GM10266 (cell line): ENCODE measurements around the gene CYP2D6.
"Not testable (repeated sequence)": the region's sequence is repeated elsewhere in the genome, so short reads cannot be mapped to it uniquely, and the experiment has no call there.

ENCODE experiments used
- DNase-seq: peaks from one replicate; pipeline ENCODE4 v3.0.0; 2012; ENCODE audit errors: extremely low spot score
- TF ChIP-seq, protein P1 (sequence below): IDR thresholded peaks from 2 replicates; pipeline ENCODE4 v1.5.1; 2012; ENCODE audit warnings: mild to moderate bottlenecking, low read depth; ENCODE audit not compliant: control insufficient read depth, insufficient read depth; ENCODE audit errors: missing control alignments

CYP2D6 gene

DNA sequence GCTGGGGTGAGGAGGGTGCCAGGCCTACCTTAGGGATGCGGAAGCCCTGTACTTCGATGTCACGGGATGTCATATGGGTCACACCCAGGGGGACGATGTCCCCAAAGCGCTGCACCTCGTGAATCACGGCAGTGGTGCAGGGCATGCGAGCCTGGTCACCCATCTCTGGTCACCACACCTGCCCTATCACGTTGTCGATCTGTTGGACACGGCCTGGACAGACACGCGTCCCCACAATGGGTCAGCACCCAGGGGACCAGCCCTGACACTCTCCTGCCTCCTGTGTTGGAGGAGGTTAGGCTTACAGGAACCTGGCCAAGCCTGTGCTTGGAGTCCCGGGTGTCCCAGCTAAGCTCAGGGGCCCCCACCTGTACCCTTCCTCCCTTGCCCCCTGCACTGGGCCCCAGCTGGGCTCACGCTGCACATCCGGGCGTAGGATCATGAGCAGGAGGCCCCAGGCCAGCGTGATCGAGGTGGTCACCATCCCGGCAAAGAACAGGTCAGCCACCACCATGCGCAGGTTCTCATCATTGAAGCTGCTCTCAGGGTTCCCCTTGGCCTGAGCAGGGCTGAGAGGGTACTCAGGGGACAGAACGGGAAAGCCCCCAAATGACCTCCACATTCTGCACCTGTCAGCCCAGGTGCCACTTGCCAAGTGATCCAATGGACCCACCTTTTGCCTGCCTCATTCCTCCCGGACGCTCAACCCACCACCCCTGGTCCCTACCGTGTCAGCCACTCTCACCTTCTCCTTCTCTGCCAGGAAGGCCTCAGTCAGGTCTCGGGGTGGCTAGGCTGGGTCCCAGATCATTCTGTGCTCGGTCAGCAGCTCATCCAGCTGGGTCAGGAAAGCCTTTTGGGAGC lies 20.3 kb upstream of the CYP2D6 start:
- TF ChIP-seq, protein P1, sequence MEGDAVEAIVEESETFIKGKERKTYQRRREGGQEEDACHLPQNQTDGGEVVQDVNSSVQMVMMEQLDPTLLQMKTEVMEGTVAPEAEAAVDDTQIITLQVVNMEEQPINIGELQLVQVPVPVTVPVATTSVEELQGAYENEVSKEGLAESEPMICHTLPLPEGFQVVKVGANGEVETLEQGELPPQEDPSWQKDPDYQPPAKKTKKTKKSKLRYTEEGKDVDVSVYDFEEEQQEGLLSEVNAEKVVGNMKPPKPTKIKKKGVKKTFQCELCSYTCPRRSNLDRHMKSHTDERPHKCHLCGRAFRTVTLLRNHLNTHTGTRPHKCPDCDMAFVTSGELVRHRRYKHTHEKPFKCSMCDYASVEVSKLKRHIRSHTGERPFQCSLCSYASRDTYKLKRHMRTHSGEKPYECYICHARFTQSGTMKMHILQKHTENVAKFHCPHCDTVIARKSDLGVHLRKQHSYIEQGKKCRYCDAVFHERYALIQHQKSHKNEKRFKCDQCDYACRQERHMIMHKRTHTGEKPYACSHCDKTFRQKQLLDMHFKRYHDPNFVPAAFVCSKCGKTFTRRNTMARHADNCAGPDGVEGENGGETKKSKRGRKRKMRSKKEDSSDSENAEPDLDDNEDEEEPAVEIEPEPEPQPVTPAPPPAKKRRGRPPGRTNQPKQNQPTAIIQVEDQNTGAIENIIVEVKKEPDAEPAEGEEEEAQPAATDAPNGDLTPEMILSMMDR = no peak

DNA sequence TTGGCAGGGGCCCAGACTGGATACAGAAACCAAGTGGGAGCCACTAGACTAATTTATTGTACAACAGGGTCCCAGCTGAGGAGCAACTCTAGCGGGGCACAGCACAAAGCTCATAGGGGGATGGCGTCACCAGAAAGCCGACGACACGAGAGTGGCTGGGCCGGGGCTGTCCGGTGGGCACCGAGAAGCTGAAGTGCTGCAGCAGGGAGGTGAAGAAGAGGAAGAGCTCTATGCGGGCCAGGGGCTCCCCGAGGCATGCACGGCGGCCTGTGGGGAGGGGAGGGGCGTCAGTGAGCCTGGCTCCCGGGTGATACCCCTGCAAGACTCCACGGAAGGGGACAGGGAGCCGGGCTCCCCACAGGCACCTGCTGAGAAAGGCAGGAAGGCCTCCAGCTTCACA lies 19.2 kb upstream of the CYP2D6 start:
- DNase-seq = not testable (repeated sequence)

More for the DNA sequence above, 20.3 kb upstream of the CYP2D6 start:
- no peak for DNase-seq

DNA sequence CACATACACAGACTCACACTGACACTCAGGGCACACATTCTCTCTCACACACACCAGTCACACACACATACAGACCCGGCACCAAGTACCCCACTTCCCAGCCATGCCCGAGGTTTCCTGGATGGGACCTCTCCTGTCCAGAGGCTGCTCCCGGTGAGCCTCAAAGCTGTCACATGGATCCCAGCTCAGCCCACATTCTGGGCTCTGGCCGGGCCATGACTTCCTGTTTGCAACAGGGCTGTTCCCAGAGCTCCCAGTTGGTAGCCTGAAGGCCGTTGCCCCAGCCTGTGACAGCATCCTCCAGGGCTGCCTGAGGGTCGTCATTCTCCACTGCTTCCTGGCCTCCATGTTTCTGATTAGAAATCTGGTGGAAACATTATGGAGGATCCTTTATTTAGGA lies 14.6 kb upstream of the CYP2D6 start:
- TF ChIP-seq, protein P1 = no peak
- DNase-seq = no peak

DNA sequence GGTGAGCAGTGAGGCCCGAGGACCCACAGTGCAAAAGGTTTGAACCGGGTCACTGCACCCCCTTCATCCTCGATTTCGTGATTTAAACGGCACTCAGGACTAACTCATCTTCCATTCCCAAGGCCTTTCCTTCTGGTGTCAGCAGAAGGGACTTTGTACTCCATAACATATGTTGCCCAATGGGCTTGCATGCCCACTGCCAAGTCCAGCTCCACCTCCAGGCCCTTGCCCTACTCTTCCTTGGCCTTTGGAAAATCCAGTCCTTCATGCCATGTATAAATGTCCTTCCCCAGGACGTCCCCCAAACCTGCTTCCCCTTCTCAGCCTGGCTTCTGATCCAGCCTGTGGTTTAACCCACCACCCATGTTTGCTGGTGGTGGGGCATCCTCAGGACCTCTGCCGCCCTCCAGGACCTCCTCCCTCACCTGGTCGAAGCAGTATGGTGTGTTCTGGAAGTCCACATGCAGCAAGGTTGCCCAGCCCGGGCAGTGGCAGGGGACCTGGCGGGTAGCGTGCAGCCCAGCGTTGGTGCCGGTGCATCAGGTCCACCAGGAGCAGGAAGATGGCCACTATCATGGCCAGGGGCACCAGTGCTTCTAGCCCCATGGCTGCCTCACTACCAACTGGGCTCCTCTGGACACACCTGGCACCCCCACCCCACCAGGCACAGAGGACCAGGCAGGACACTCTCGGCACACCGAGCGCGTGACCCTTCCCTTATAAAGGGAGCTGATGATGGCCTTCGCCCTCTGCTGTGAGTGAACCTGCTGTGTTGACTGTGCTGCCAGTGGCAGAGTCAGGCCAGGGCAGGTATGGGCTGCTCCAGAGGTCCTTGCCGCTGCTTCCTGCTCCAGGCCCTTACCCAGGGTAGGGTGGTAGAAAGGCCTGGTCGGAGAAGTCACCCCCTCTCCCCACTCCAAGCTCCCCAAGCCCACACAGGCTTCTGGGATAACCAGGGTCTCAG lies 13.5 kb upstream of the CYP2D6 start:
- DNase-seq = not testable (repeated sequence)

DNA sequence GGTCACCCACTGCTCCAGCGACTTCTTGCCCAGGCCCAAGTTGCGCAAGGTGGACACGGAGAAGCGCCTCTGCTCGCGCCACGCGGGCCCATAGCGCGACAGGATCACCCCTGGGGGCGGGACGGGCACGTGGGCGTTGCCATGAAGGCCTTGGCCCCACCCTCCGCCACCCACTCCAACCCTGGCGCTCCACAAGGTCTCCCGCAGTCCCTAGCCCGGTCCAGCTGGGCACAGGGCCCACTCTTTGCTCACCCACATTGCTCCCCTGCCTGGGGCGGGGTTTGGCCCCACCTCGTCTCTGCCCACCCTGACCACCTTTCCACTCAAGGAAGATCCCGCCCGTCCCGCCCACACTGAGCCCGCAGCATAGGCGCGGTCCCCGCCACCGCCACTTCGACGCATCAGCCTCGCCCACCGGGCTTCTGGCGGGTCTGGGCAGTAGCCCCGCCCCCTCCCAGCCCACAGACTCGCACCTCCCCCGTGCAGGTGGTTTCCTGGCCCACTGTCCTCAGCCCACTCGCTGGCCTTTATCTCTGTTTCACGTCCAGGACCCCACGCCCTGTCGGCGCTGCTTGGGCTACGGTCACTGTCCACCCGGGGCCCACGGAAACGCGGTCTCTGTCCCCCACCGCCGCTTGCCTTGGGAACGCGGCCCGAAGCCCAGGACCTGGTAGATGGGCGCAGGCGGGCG lies 12.3 kb upstream of the CYP2D6 start:
- no peak for DNase-seq
- TF ChIP-seq, protein P1 = no peak

DNA sequence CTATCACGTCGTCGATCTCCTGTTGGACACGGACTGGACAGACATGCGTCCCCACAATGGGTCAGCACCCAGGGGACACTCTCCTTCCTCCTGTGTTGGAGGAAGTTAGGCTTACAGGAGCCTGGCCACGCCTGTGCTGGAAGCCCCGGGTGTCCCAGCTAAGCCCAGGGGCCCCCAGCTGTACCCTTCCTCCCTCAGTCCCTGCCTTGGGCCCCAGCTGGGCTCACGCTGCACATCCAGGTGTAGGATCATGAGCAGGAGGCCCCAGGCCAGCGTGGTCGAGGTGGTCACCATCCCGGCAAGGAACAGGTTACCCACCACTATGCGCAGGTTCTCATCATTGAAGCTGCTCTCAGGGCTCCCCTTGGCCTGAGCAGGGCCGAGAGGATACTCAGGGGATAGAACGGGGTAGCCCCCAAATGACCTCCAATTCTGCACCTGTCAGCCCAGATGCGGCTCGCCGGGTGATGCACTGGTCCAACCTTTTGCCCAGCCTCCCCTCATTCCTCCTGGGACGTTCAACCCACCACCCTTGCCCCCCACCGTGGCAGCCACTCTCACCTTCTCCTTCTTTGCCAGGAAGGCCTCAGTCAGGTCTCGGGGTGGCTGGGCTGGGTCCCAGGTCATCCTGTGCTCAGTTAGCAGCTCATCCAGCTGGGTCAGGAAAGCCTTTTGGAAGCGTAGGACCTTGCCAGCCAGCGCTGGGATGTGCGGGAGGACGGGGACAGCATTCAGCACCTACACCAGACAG lies 10.9 kb upstream of the CYP2D6 start:
- DNase-seq = not testable (repeated sequence)

DNA sequence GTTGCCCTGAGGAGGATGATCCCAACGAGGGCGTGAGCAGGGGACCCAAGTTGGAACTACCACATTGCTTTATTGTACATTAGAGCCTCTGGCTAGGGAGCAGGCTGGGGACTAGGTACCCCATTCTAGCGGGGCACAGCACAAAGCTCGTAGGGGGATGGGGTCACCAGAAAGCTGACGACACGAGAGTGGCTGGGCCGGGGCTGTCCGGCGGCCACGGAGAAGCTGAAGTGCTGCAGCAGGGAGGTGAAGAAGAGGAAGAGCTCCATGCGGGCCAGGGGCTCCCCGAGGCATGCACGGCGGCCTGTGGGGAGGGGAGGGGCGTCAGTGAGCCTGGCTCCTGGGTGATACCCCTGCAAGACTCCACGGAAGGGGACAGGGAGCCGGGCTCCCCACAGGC lies 9.5 kb upstream of the CYP2D6 start:
- not testable (repeated sequence) for DNase-seq

DNA sequence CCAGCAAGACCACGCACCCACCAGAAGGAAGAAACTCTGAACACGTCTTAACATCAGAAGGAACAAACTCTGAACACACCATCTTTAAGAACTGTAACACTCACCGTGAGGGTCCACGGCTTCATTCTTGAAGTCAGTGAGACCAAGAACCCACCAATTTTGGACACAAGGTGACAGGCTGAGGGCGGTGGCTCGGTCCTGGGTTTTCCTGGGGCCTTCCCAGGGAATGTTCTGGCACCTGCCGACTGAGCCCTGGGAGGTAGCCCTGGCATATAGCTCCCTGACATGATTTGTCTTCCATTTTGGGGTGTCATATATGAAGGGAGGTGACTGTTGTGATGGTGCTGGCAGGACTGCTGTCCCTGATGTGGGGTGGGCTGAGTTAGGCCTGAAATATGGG lies 8.9 kb upstream of the CYP2D6 start:
- not testable (repeated sequence) for DNase-seq

DNA sequence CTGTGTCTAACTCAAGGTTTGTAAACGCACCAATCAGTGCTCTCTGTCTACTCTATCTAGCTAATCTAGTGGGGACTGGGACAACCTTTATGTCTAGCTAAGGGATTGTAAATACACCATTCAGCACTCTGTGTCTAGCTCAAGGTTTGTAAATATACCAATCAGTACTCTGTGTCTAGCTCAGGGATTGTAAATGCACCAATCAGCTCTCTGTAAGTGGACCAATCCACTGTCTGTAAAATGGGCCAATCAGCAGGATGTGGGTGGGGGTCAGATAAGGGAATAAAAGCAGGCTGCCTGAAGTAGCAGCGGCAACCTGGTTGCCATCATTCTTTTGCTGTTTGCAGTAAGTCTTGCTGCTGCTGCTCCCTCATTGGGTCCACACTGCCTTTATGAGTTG lies 8.4 kb upstream of the CYP2D6 start:
- TF ChIP-seq, protein P1 = no peak
- no peak for DNase-seq
